Neural crest cell (in vitro differentiated cells): Measurements from ENCODE around the gene FER1L5. TPM values are rescaled to one million over a fixed set of nuclear protein-coding genes. Genes with fewer than 3 reads are reported as not detected.
"Not testable (repeated sequence)": the region's sequence is repeated elsewhere in the genome, so short reads cannot be mapped to it uniquely, and the experiment has no call there.

Experiments
- DNase-seq: peaks from one replicate; pipeline ENCODE4 v3.0.0; 2021; ENCODE audit warnings: low read depth, mixed read lengths, low spot score
- H3K27ac Mint-ChIP-seq: one replicate; pipeline ENCODE4 v1.8.0; 2021; ENCODE audit warnings: mild to moderate bottlenecking, mixed read lengths; ENCODE audit not compliant: unreplicated experiment
- H3K27me3 Mint-ChIP-seq: 2 replicates; pipeline ENCODE4 v1.8.0; 2021; ENCODE audit warnings: low read depth, mild to moderate bottlenecking, mixed read lengths
- H3K36me3 Mint-ChIP-seq: 2 replicates; pipeline ENCODE4 v1.8.0; 2021; ENCODE audit warnings: low read depth, mild to moderate bottlenecking, mixed read lengths
- H3K4me1 Mint-ChIP-seq: 2 replicates; pipeline ENCODE4 v1.8.0; 2021; ENCODE audit warnings: mixed read lengths
- H3K4me3 Mint-ChIP-seq: one replicate; pipeline ENCODE4 v1.8.0; 2021; ENCODE audit warnings: mild to moderate bottlenecking, mixed read lengths
- H3K9me3 Mint-ChIP-seq: 2 replicates; pipeline ENCODE4 v1.8.0; 2021; ENCODE audit warnings: mixed read lengths
- total RNA-seq: library from RNA; stranded (reverse); gene quantifications from 2 replicates; pipeline ENCODE4 v1.2.1, GENCODE V29; 2021
- TF ChIP-seq, protein P1 (sequence below): fragments of 200-600 bp; sonication (generic); conservative IDR thresholded peaks from 2 replicates; pipeline ENCODE4 v1.5.0; 2021; ENCODE audit warnings: antibody characterized with exemption, mild to moderate bottlenecking

FER1L5 gene
- total RNA-seq, 1 donor from 2014 or later: 0.89 TPM

DNA sequence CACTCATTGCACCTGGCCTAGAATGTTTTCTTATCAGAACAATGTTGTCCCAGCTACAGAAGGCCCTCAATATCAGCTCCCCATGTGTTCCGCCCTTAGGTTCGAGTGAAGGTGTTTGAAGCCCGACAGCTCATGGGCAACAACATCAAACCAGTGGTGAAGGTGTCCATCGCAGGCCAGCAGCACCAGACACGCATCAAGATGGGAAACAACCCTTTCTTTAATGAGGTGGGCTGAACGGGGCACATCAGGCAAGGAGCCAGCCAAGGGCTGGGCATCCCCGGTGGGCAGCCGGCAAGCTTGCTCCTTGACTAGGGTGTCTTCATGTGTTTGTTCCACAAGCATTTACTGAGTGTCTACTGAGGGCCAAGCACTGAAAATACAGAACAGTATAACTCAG is 9.2 kb downstream of the FER1L5 start:
- DNase-seq: no peak
- Mint-ChIP-seq H3K9me3 (peaks cover 3% of the 10 kb centered on the region), H3K4me3 (no peak overlapping the region), H3K36me3 (no peaks in the 10 kb centered on the region), H3K4me1 (no peaks in the 10 kb centered on the region), H3K27ac (peak overlapping the region; percentile 71), H3K27me3 (no peaks in the 10 kb centered on the region)
- TF ChIP-seq, protein P1, sequence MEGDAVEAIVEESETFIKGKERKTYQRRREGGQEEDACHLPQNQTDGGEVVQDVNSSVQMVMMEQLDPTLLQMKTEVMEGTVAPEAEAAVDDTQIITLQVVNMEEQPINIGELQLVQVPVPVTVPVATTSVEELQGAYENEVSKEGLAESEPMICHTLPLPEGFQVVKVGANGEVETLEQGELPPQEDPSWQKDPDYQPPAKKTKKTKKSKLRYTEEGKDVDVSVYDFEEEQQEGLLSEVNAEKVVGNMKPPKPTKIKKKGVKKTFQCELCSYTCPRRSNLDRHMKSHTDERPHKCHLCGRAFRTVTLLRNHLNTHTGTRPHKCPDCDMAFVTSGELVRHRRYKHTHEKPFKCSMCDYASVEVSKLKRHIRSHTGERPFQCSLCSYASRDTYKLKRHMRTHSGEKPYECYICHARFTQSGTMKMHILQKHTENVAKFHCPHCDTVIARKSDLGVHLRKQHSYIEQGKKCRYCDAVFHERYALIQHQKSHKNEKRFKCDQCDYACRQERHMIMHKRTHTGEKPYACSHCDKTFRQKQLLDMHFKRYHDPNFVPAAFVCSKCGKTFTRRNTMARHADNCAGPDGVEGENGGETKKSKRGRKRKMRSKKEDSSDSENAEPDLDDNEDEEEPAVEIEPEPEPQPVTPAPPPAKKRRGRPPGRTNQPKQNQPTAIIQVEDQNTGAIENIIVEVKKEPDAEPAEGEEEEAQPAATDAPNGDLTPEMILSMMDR: no peak

DNA sequence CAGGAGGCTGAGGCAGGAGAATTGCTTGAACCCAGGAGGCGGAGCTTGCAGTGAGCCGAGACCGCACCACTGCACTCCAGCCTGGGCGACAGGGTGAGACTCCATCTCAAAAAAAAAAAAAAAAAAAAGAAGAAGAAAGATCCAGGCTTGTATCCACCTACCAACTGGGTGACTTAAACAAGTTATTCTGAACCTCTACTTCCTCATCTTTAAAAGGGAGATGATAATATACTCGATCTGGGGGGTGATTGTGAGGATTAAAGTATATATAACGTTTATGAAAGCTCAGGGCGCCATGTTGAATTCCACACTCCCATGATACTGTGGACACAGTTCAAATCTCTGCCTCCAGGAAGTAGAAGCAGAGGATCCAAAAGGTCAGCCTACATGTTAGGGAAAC is 12.2 kb downstream of the FER1L5 start:
- not testable (repeated sequence) for H3K27me3 Mint-ChIP-seq, H3K9me3 Mint-ChIP-seq, H3K27ac Mint-ChIP-seq, H3K4me1 Mint-ChIP-seq, H3K4me3 Mint-ChIP-seq, H3K36me3 Mint-ChIP-seq, DNase-seq

DNA sequence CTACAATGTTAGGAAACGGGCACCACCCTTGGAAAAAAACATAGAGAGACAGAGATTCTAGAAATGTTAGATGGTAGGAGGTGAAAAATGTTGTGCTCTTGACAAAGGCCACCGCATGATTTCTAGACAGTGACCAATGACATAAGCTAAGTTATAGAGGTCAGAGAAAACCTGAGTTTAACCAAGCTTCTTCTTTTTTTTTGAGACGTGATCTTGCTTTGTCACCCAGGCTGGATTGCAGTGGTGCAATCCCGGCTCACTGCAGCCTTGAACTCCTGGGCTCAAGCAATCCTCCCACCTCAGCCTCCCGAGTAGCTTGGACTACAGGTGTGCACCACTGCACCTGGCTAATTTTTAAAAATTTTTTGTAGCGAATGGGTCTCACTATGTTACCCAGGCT is 13.0 kb downstream of the FER1L5 start:
- no peak for DNase-seq

DNA sequence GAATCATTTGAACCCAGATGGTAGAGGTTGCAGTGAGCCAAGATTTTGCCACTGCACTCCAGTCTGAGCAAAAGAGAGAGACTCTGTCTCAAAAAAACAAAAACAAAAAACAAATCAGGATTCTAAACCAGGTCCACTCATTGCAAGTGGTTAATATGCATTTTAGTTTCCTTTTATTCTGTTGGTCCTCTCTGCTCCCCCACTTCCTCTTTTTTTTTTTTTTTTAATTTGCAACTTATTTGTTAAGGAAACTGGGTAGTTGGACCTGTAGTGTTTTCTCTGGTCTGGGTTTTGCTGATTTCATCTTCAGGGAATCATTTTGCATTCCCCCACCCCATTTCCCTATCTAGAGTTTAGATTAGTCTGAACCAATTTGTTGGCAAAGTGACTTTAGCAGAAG is 14.0 kb downstream of the FER1L5 start:
- TF ChIP-seq, protein P1: no peak
- H3K27me3 Mint-ChIP-seq: no peaks in the 10 kb centered on the region

More for the DNA sequence above, 13.0 kb downstream of the FER1L5 start:
- H3K4me1 Mint-ChIP-seq: no peaks in the 10 kb centered on the region
- peaks cover 3% of the 10 kb centered on the region for H3K9me3 Mint-ChIP-seq
- TF ChIP-seq, protein P1: no peak
- no peaks in the 10 kb centered on the region for H3K36me3 Mint-ChIP-seq
- no peak overlapping the region for H3K27ac Mint-ChIP-seq
- no peak overlapping the region for H3K4me3 Mint-ChIP-seq
- no peaks in the 10 kb centered on the region for H3K27me3 Mint-ChIP-seq

DNA sequence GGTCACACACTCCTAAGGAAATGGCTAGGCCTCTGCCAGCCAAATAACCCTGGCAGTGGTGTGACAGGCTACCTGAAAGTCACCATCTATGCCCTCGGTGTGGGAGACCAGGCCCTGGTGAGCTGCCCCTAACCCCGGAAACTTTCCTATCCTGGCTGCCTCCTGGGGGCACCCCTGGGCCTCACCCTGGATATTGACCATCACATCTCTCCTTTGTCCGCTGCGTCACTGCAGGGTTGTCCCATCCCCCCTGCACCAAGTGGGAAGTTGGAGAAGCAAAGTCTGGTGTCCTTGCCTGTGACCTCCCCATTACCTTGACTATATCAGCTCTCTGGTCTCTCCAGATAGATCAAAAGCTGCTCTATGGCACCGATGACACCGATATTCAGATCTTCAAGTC is 18.8 kb downstream of the FER1L5 start:
- H3K36me3 Mint-ChIP-seq: no peaks in the 10 kb centered on the region
- TF ChIP-seq, protein P1: no peak
- H3K27me3 Mint-ChIP-seq: no peaks in the 10 kb centered on the region
- H3K4me3 Mint-ChIP-seq: no peak overlapping the region
- no peak for DNase-seq
- H3K9me3 Mint-ChIP-seq: peaks cover 3% of the 10 kb centered on the region
- H3K27ac Mint-ChIP-seq: peak overlapping the region; percentile 64
- H3K4me1 Mint-ChIP-seq: no peaks in the 10 kb centered on the region

More for the DNA sequence above, 14.0 kb downstream of the FER1L5 start:
- no peaks in the 10 kb centered on the region for H3K4me1 Mint-ChIP-seq
- no peak overlapping the region for H3K27ac Mint-ChIP-seq
- no peak overlapping the region for H3K4me3 Mint-ChIP-seq
- no peak for DNase-seq
- H3K9me3 Mint-ChIP-seq: no peaks in the 10 kb centered on the region
- no peaks in the 10 kb centered on the region for H3K36me3 Mint-ChIP-seq

DNA sequence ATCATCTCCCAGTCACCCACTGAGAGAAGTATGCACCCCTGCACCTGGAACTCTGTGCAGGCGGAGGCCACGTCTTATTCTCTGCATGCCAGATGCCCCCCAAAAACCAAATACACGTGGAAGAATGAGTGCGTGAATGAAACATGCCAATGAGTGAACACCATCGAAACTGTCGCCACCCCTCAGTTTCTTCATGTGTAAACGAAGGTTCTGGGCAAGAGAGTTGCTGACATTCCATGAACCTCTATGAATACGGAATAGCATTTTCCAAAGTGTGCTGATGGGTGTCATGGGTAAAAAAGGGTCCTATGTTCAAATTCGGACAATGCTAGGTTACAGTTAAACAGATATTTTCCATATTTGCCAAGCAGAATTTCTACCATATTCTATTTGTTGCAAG is 19.8 kb downstream of the FER1L5 start:
- H3K27me3 Mint-ChIP-seq: no peaks in the 10 kb centered on the region
- no peak overlapping the region for H3K27ac Mint-ChIP-seq
- no peak overlapping the region for H3K4me3 Mint-ChIP-seq
- peaks cover 3% of the 10 kb centered on the region for H3K9me3 Mint-ChIP-seq
- TF ChIP-seq, protein P1: no peak
- no peaks in the 10 kb centered on the region for H3K4me1 Mint-ChIP-seq
- H3K36me3 Mint-ChIP-seq: no peaks in the 10 kb centered on the region
- no peak for DNase-seq
